HEK293 (cell line): Measurements from ENCODE around the gene CFP.
A peak's percentile ranks its signal among the peaks of the same experiment; 100 is the strongest.

Experiments
- FEZF1 ChIP-seq: fragments of 450-650 bp; formaldehyde crosslinking; IDR thresholded peaks from 2 replicates; pipeline ENCODE4 v1.5.1; 2016; ENCODE audit warnings: missing biosample characterization, missing genetic modification characterization
- GLIS2 ChIP-seq: fragments of 450-650 bp; formaldehyde crosslinking; IDR thresholded peaks from 2 replicates; pipeline ENCODE4 v1.5.1; 2016; ENCODE audit warnings: missing biosample characterization, missing genetic modification characterization
- PRDM1 ChIP-seq: fragments of 450-650 bp; formaldehyde crosslinking; IDR thresholded peaks from 2 replicates; pipeline ENCODE4; 2016; ENCODE audit warnings: missing biosample characterization, missing genetic modification characterization
- RBAK ChIP-seq: fragments of 450-650 bp; formaldehyde crosslinking; IDR thresholded peaks from 2 replicates; pipeline ENCODE4 v1.5.1; 2016; ENCODE audit warnings: missing biosample characterization, missing genetic modification characterization
- REPIN1 ChIP-seq: fragments of 450-650 bp; formaldehyde crosslinking; IDR thresholded peaks from 2 replicates; pipeline ENCODE4 v1.5.1; 2017; ENCODE audit warnings: missing biosample characterization, missing genetic modification characterization, low read depth
- SP7 ChIP-seq: fragments of 450-650 bp; formaldehyde crosslinking; IDR thresholded peaks from 2 replicates; pipeline ENCODE4 v1.5.1; 2016; ENCODE audit warnings: missing biosample characterization, missing genetic modification characterization
- ZFP69B ChIP-seq: fragments of 450-650 bp; formaldehyde crosslinking; IDR thresholded peaks from 2 replicates; pipeline ENCODE4 v1.5.1; 2016; ENCODE audit warnings: missing biosample characterization, missing genetic modification characterization
- ZNF10 ChIP-seq: fragments of 450-650 bp; formaldehyde crosslinking; IDR thresholded peaks from 2 replicates; pipeline ENCODE4 v1.5.1; 2017; ENCODE audit warnings: missing biosample characterization, missing genetic modification characterization
- ZNF114 ChIP-seq: fragments of 450-650 bp; formaldehyde crosslinking; IDR thresholded peaks from 2 replicates; pipeline ENCODE4 v1.5.0; 2017; ENCODE audit warnings: missing biosample characterization, missing genetic modification characterization
- ZNF146 ChIP-seq: fragments of 450-650 bp; formaldehyde crosslinking; IDR thresholded peaks from 2 replicates; pipeline ENCODE4 v1.5.1; 2016; ENCODE audit warnings: missing biosample characterization, missing genetic modification characterization
- ZNF19 ChIP-seq: fragments of 450-650 bp; formaldehyde crosslinking; IDR thresholded peaks from 2 replicates; pipeline ENCODE4; 2016; ENCODE audit warnings: missing biosample characterization, missing genetic modification characterization, low read depth
- ZNF239 ChIP-seq: fragments of 450-650 bp; formaldehyde crosslinking; IDR thresholded peaks from 2 replicates; pipeline ENCODE4 v1.5.1; 2016; ENCODE audit warnings: missing biosample characterization, missing genetic modification characterization
- ZNF24 ChIP-seq: fragments of 450-650 bp; formaldehyde crosslinking; IDR thresholded peaks from 2 replicates; pipeline ENCODE4 v1.5.1; 2016; ENCODE audit warnings: missing biosample characterization, missing genetic modification characterization
- ZNF350 ChIP-seq: fragments of 450-650 bp; formaldehyde crosslinking; IDR thresholded peaks from 2 replicates; pipeline ENCODE4 v1.5.0; 2017; ENCODE audit warnings: missing biosample characterization, mild to moderate bottlenecking, missing genetic modification characterization
- ZNF37A ChIP-seq: fragments of 450-650 bp; IDR thresholded peaks from 2 replicates; pipeline ENCODE4 v1.5.1; 2018; ENCODE audit warnings: missing biosample characterization, missing genetic modification characterization
- ZNF391 ChIP-seq: fragments of 450-650 bp; formaldehyde crosslinking; IDR thresholded peaks from 2 replicates; pipeline ENCODE4 v1.5.1; 2016; ENCODE audit warnings: low read depth, missing biosample characterization, missing genetic modification characterization, borderline replicate concordance
- ZNF416 ChIP-seq: fragments of 450-650 bp; formaldehyde crosslinking; IDR thresholded peaks from 2 replicates; pipeline ENCODE4 v1.5.1; 2016; ENCODE audit warnings: missing biosample characterization, missing genetic modification characterization
- ZNF426 ChIP-seq: fragments of 450-650 bp; formaldehyde crosslinking; IDR thresholded peaks from 2 replicates; pipeline ENCODE4 v1.5.1; 2017; ENCODE audit warnings: missing biosample characterization, missing genetic modification characterization, mild to moderate bottlenecking, inconsistent platforms, moderate library complexity
- ZNF530 ChIP-seq: fragments of 450-650 bp; formaldehyde crosslinking; IDR thresholded peaks from 2 replicates; pipeline ENCODE4 v1.5.1; 2016; ENCODE audit warnings: low read depth, missing biosample characterization, missing genetic modification characterization
- ZNF544 ChIP-seq: fragments of 450-650 bp; formaldehyde crosslinking; IDR thresholded peaks from 2 replicates; pipeline ENCODE4 v1.5.0; 2017; ENCODE audit warnings: missing biosample characterization, missing genetic modification characterization
- ZNF548 ChIP-seq: fragments of 450-650 bp; formaldehyde crosslinking; IDR thresholded peaks from 2 replicates; pipeline ENCODE4 v1.5.1; 2016; ENCODE audit warnings: missing biosample characterization, missing genetic modification characterization
- ZNF654 ChIP-seq: fragments of 450-650 bp; formaldehyde crosslinking; IDR thresholded peaks from 2 replicates; pipeline ENCODE4 v1.5.1; 2016; ENCODE audit warnings: low read depth, missing biosample characterization, missing genetic modification characterization
- ZNF664 ChIP-seq: fragments of 450-650 bp; formaldehyde crosslinking; IDR thresholded peaks from 2 replicates; pipeline ENCODE4 v1.5.1; 2016; ENCODE audit warnings: missing biosample characterization, missing genetic modification characterization
- ZNF670 ChIP-seq: fragments of 450-650 bp; formaldehyde crosslinking; IDR thresholded peaks from 2 replicates; pipeline ENCODE4 v1.5.1; 2016; ENCODE audit warnings: missing biosample characterization, missing genetic modification characterization, low read depth
- ZNF701 ChIP-seq: fragments of 450-650 bp; formaldehyde crosslinking; IDR thresholded peaks from 2 replicates; pipeline ENCODE4 v1.5.1; 2016; ENCODE audit warnings: missing biosample characterization, missing genetic modification characterization
- ZNF76 ChIP-seq: fragments of 450-650 bp; formaldehyde crosslinking; IDR thresholded peaks from 2 replicates; pipeline ENCODE4; 2016; ENCODE audit warnings: low read depth, missing biosample characterization, missing genetic modification characterization, borderline replicate concordance
- ZNF768 ChIP-seq: fragments of 450-650 bp; formaldehyde crosslinking; IDR thresholded peaks from 2 replicates; pipeline ENCODE4 v1.5.1; 2018; ENCODE audit warnings: missing biosample characterization, mild to moderate bottlenecking, missing genetic modification characterization
- ZNF777 ChIP-seq: fragments of 450-650 bp; formaldehyde crosslinking; IDR thresholded peaks from 2 replicates; pipeline ENCODE4 v1.5.1; 2017; ENCODE audit warnings: missing biosample characterization, missing genetic modification characterization, borderline replicate concordance
- ZNF830 ChIP-seq: fragments of 450-650 bp; IDR thresholded peaks from 2 replicates; pipeline ENCODE4 v1.5.0; 2018; ENCODE audit warnings: missing biosample characterization, missing genetic modification characterization, low read depth, mild to moderate bottlenecking, moderate library complexity
- ZSCAN16 ChIP-seq: fragments of 450-650 bp; formaldehyde crosslinking; IDR thresholded peaks from 2 replicates; pipeline ENCODE4 v1.5.1; 2016; ENCODE audit warnings: missing biosample characterization, missing genetic modification characterization
- TF ChIP-seq, protein P1 (sequence below): fragments of 450-650 bp; formaldehyde crosslinking; IDR thresholded peaks from 2 replicates; pipeline ENCODE4 v1.5.1; 2016; ENCODE audit warnings: missing biosample characterization, missing genetic modification characterization, borderline replicate concordance
- TF ChIP-seq, protein P2 (sequence below): fragments of 450-650 bp; formaldehyde crosslinking; IDR thresholded peaks from 2 replicates; pipeline ENCODE4 v1.5.1; 2016; ENCODE audit warnings: missing biosample characterization, missing genetic modification characterization
- TF ChIP-seq, protein P3 (sequence below): fragments of 450-650 bp; formaldehyde crosslinking; IDR thresholded peaks from 2 replicates; pipeline ENCODE4 v1.5.1; 2016; ENCODE audit warnings: missing biosample characterization, missing genetic modification characterization

The CFP gene

DNA sequence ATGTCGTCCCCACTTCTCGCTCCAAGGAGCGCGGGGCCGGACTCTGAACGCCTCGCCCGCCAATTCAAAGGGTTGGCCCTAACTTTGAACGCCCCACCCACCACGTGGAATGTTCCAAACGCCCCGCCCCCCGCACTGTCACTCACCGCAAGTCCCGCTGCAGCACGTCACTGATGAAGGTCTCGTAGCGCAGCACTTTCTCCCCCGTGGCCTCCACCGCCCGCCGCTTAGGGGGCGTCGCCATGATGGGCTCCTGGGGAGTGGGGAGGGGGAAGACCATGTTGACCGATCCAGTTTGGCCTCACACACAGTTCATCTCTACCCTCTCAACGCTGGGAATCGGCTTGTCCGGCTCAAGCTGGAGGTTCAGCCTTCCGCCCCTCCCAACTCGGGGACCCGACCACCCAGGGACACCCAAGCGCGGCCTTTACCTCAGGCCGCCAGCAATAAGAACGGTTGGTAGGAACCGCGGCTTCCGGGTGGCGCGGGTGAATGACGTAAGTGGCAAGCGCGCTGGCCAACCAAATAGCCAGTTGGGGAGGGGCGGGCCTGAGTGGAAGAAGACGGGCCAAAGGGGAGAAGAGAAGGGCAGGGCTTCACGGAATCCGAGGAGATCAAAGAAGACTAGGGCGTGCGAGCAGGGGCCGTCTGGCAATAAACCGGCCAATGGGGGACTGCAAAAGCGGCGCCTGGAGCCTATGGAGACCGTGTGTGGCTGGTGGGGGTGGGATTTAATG is 29.1 kb upstream of the CFP start, which contains the start of gene UXT (continued):
- TF ChIP-seq, protein P1, sequence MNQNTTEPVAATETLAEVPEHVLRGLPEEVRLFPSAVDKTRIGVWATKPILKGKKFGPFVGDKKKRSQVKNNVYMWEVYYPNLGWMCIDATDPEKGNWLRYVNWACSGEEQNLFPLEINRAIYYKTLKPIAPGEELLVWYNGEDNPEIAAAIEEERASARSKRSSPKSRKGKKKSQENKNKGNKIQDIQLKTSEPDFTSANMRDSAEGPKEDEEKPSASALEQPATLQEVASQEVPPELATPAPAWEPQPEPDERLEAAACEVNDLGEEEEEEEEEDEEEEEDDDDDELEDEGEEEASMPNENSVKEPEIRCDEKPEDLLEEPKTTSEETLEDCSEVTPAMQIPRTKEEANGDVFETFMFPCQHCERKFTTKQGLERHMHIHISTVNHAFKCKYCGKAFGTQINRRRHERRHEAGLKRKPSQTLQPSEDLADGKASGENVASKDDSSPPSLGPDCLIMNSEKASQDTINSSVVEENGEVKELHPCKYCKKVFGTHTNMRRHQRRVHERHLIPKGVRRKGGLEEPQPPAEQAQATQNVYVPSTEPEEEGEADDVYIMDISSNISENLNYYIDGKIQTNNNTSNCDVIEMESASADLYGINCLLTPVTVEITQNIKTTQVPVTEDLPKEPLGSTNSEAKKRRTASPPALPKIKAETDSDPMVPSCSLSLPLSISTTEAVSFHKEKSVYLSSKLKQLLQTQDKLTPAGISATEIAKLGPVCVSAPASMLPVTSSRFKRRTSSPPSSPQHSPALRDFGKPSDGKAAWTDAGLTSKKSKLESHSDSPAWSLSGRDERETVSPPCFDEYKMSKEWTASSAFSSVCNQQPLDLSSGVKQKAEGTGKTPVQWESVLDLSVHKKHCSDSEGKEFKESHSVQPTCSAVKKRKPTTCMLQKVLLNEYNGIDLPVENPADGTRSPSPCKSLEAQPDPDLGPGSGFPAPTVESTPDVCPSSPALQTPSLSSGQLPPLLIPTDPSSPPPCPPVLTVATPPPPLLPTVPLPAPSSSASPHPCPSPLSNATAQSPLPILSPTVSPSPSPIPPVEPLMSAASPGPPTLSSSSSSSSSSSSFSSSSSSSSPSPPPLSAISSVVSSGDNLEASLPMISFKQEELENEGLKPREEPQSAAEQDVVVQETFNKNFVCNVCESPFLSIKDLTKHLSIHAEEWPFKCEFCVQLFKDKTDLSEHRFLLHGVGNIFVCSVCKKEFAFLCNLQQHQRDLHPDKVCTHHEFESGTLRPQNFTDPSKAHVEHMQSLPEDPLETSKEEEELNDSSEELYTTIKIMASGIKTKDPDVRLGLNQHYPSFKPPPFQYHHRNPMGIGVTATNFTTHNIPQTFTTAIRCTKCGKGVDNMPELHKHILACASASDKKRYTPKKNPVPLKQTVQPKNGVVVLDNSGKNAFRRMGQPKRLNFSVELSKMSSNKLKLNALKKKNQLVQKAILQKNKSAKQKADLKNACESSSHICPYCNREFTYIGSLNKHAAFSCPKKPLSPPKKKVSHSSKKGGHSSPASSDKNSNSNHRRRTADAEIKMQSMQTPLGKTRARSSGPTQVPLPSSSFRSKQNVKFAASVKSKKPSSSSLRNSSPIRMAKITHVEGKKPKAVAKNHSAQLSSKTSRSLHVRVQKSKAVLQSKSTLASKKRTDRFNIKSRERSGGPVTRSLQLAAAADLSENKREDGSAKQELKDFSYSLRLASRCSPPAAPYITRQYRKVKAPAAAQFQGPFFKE (tag by site-specific recombination) = no peak
- peak; percentile 88 for TF ChIP-seq ZNF391
- peak; percentile 59; the same call in 1 of the 2 replicates for TF ChIP-seq ZNF76 (tag by site-specific recombination)
- no peak for TF ChIP-seq ZNF548 (tag by site-specific recombination)
- TF ChIP-seq ZNF114 (tag by site-specific recombination) = no peak
- no peak for TF ChIP-seq ZNF416 (tag by site-specific recombination)
- TF ChIP-seq ZNF37A (tag by site-specific recombination) = no peak
- TF ChIP-seq GLIS2 (tag by site-specific recombination) = peak; percentile 99
- TF ChIP-seq ZNF544 (tag by site-specific recombination) = no peak
- TF ChIP-seq ZNF830 (tag by site-specific recombination) = no peak
- TF ChIP-seq, protein P2, sequence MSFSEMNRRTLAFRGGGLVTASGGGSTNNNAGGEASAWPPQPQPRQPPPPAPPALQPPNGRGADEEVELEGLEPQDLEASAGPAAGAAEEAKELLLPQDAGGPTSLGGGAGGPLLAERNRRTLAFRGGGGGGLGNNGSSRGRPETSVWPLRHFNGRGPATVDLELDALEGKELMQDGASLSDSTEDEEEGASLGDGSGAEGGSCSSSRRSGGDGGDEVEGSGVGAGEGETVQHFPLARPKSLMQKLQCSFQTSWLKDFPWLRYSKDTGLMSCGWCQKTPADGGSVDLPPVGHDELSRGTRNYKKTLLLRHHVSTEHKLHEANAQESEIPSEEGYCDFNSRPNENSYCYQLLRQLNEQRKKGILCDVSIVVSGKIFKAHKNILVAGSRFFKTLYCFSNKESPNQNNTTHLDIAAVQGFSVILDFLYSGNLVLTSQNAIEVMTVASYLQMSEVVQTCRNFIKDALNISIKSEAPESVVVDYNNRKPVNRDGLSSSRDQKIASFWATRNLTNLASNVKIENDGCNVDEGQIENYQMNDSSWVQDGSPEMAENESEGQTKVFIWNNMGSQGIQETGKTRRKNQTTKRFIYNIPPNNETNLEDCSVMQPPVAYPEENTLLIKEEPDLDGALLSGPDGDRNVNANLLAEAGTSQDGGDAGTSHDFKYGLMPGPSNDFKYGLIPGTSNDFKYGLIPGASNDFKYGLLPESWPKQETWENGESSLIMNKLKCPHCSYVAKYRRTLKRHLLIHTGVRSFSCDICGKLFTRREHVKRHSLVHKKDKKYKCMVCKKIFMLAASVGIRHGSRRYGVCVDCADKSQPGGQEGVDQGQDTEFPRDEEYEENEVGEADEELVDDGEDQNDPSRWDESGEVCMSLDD (tag by site-specific recombination) = peak; percentile 87
- TF ChIP-seq ZNF670 (tag by site-specific recombination) = no peak
- peak; percentile 9; the same call in 1 of the 2 replicates for TF ChIP-seq ZFP69B
- TF ChIP-seq ZNF146 (tag by site-specific recombination) = no peak
- no peak for TF ChIP-seq ZSCAN16 (tag by site-specific recombination)
- TF ChIP-seq ZNF768 (tag by site-specific recombination) = no peak
- peak; percentile 77; the same call in 1 of the 2 replicates for TF ChIP-seq ZNF10 (tag by site-specific recombination)
- TF ChIP-seq ZNF777 (tag by site-specific recombination) = no peak
- no peak for TF ChIP-seq ZNF654 (tag by site-specific recombination)
- TF ChIP-seq ZNF239 = no peak
- TF ChIP-seq PRDM1 (tag by site-specific recombination) = peak; percentile 79
- no peak for TF ChIP-seq RBAK (tag by site-specific recombination)
- TF ChIP-seq REPIN1 (tag by site-specific recombination) = no peak
- TF ChIP-seq ZNF426 (tag by site-specific recombination) = no peak
- no peak for TF ChIP-seq ZNF350 (tag by site-specific recombination)
- TF ChIP-seq ZNF701 = no peak
- TF ChIP-seq ZNF19 (tag by site-specific recombination) = no peak
- TF ChIP-seq ZNF530 (tag by site-specific recombination) = no peak
- no peak for TF ChIP-seq ZNF664
- TF ChIP-seq SP7 (tag by site-specific recombination) = peak; percentile 83
- no peak for TF ChIP-seq FEZF1 (tag by site-specific recombination)
- peak; percentile 64 for TF ChIP-seq ZNF24 (tag by site-specific recombination)
- TF ChIP-seq, protein P3, sequence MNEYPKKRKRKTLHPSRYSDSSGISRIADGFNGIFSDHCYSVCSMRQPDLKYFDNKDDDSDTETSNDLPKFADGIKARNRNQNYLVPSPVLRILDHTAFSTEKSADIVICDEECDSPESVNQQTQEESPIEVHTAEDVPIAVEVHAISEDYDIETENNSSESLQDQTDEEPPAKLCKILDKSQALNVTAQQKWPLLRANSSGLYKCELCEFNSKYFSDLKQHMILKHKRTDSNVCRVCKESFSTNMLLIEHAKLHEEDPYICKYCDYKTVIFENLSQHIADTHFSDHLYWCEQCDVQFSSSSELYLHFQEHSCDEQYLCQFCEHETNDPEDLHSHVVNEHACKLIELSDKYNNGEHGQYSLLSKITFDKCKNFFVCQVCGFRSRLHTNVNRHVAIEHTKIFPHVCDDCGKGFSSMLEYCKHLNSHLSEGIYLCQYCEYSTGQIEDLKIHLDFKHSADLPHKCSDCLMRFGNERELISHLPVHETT (tag by site-specific recombination) = peak; percentile 68
